HepG2 (cell line): Measurements from ENCODE around the gene NOXA1. TPM values are rescaled to one million over a fixed set of nuclear protein-coding genes. Genes with fewer than 3 reads are reported as not detected.

Experiments used
- DNMT3B ChIP-seq: conservative IDR thresholded peaks from 2 replicates; pipeline ENCODE4 v1.6.1; 2016; ENCODE audit warnings: missing biosample characterization, control low read depth
- HNF1B ChIP-seq: sonication (generic); formaldehyde crosslinking; IDR thresholded peaks from 2 replicates; pipeline ENCODE4 v1.5.1; 2020; ENCODE audit warnings: mild to moderate bottlenecking, moderate library complexity, missing genetic modification reagents
- PHF5A ChIP-seq: IDR thresholded peaks from one replicate; pipeline ENCODE4 v1.6.1; 2018; ENCODE audit warnings: low read depth, missing genetic modification reagents; ENCODE audit not compliant: unreplicated experiment
- PLRG1 ChIP-seq: fragments of 450-650 bp; conservative IDR thresholded peaks from 2 replicates; pipeline ENCODE4 v1.6.1; 2016
- RAD51 ChIP-seq: fragments of 450-650 bp; IDR thresholded peaks from 2 replicates; pipeline ENCODE4 v1.6.1; 2016; ENCODE audit warnings: borderline replicate concordance
- RERE ChIP-seq: IDR thresholded peaks from 2 replicates; pipeline ENCODE4 v1.6.1; 2016; ENCODE audit warnings: low read depth, missing genetic modification reagents, missing compliant biosample characterization
- RNF219 ChIP-seq: sonication (generic); formaldehyde crosslinking; IDR thresholded peaks from 2 replicates; pipeline ENCODE4 v1.5.0; 2020; ENCODE audit warnings: mild to moderate bottlenecking, missing genetic modification reagents
- SETDB1 ChIP-seq: sonication (generic); formaldehyde crosslinking; IDR thresholded peaks from 2 replicates; pipeline ENCODE4 v1.5.1; 2020; ENCODE audit warnings: missing genetic modification reagents, mild to moderate bottlenecking, borderline replicate concordance
- SIX1 ChIP-seq: sonication (generic); formaldehyde crosslinking; IDR thresholded peaks from 2 replicates; pipeline ENCODE4 v1.4.0; 2020; ENCODE audit warnings: missing genetic modification reagents, borderline replicate concordance
- SMAD9 ChIP-seq: sonication (generic); formaldehyde crosslinking; IDR thresholded peaks from 2 replicates; pipeline ENCODE4 v1.5.1; 2020; ENCODE audit warnings: mild to moderate bottlenecking, missing genetic modification reagents
- SMARCC2 ChIP-seq: fragments of 450-650 bp; IDR thresholded peaks from 2 replicates; pipeline ENCODE4 v1.6.1; 2017; ENCODE audit warnings: antibody characterized with exemption, mild to moderate bottlenecking
- SRY ChIP-seq: sonication (generic); formaldehyde crosslinking; IDR thresholded peaks from 2 replicates; pipeline ENCODE4 v1.8.0; 2022; ENCODE audit warnings: mild to moderate bottlenecking, missing genetic modification reagents
- TCF12 ChIP-seq, 2 experiments: fragments of 450-650 bp in 1 of 2; sonication (generic) in 1 of 2; formaldehyde crosslinking in 1 of 2; IDR thresholded peaks; 2 replicates each; pipeline versions ENCODE4 v1.6.1 to v1.8.0; 2017 to 2022; ENCODE audit warnings: antibody characterized with exemption in 1 of 2, mild to moderate bottlenecking in 1 of 2, missing genetic modification reagents in 1 of 2, moderate library complexity in 1 of 2
- TMF1 ChIP-seq: sonication (generic); formaldehyde crosslinking; IDR thresholded peaks from 2 replicates; pipeline ENCODE4 v1.8.1; 2022; ENCODE audit warnings: low read depth, missing genetic modification reagents
- ZMAT3 ChIP-seq: sonication (generic); formaldehyde crosslinking; conservative IDR thresholded peaks from 2 replicates; pipeline ENCODE4 v1.7.0; 2021; ENCODE audit warnings: missing genetic modification reagents
- ZNF329 ChIP-seq: sonication (generic); formaldehyde crosslinking; IDR thresholded peaks from 2 replicates; pipeline ENCODE4 v1.9.0; 2021; ENCODE audit warnings: low read depth, mild to moderate bottlenecking, missing genetic modification reagents
- ZNF580 ChIP-seq: IDR thresholded peaks from 2 replicates; pipeline ENCODE4 v1.6.1; 2016; ENCODE audit warnings: low read depth, borderline replicate concordance
- ZNF670 ChIP-seq: sonication (generic); formaldehyde crosslinking; IDR thresholded peaks from 2 replicates; pipeline ENCODE4 v1.8.0; 2022; ENCODE audit warnings: mild to moderate bottlenecking, missing genetic modification reagents, borderline replicate concordance
- ZNF790 ChIP-seq: sonication (generic); formaldehyde crosslinking; IDR thresholded peaks from 2 replicates; pipeline ENCODE4 v1.8.0; 2022; ENCODE audit warnings: missing genetic modification reagents, mild to moderate bottlenecking, borderline replicate concordance
- ZNF850 ChIP-seq: sonication (generic); formaldehyde crosslinking; conservative IDR thresholded peaks from 2 replicates; pipeline ENCODE4 v1.9.0; 2021; ENCODE audit warnings: mild to moderate bottlenecking, missing genetic modification reagents
- polyA plus RNA-seq, 8 experiments: library from polyadenylated mRNA; depleted of rRNA in 3 of 8; stranded (reverse) in 7 of 8; unstranded in 1 of 8; fragments of >200 nt; fragmentation: Illumina TruSeq in 4 of 8; extraction: Trizol in 4 of 8; gene quantifications; 2 replicates each; pipeline versions ENCODE4 v1.2.1 to v1.2.3, GENCODE V29; 2011 to 2016; ENCODE audit warnings: low read depth in 4 of 8, missing spikeins in 1 of 8, mixed read lengths in 1 of 8; ENCODE audit not compliant: insufficient read depth in 1 of 8
- total RNA-seq, 5 experiments: library from RNA; depleted of rRNA; stranded (reverse); fragments of >200 nt; fragmentation: Illumina TruSeq; extraction: Trizol; gene quantifications; 2 replicates each; pipeline ENCODE4 v1.2.3, GENCODE V29; 2016; ENCODE audit warnings: low read depth in 1 of 5

NOXA1 gene
- total and polyA plus RNA-seq, 2 of the 13 experiments (the other 11 are each of a cell fraction or from before 2014, with no cell fraction given) = 0.78 to 1.2 TPM

- TF ChIP-seq RNF219 (CRISPR knock-in tag) (no peak), SETDB1 (CRISPR knock-in tag) (no peak), RERE (CRISPR knock-in tag) (no peak), PLRG1 (no peak), SMAD9 (no peak), PHF5A (CRISPR knock-in tag) (no peak), SMARCC2 (no peak), SRY (peak; percentile 60), HNF1B (CRISPR knock-in tag) (0 out of 2 replicates have a peak, but pooled peaks have one; percentile 38), SIX1 (CRISPR knock-in tag) (no peak), ZMAT3 (no peak), ZNF329 (CRISPR knock-in tag) (peak; percentile 15; the same call in 1 of the 2 replicates), ZNF580 (CRISPR knock-in tag) (no peak), TCF12 (IDR thresholded peaks at IDR 0.05) (no peak), TCF12 (CRISPR knock-in tag; IDR thresholded peaks at IDR 0.05) (no peak), RAD51 (no peak), ZNF850 (CRISPR knock-in tag) (0 out of 2 replicates have a peak, but pooled peaks have one; percentile 17), TMF1 (no peak), DNMT3B (no peak), ZNF790 (CRISPR knock-in tag) (no peak), ZNF670 (CRISPR knock-in tag) (no peak)
These were observed 35.3 kb downstream of the NOXA1 start (continued) for GRCh38 chr9:137458194-137459151.
